ENCODE measurements around the gene C19orf33. TPM values are rescaled to one million over a fixed set of nuclear protein-coding genes. Genes with fewer than 3 reads are reported as not detected.
A peak's percentile ranks its signal among the peaks of the same experiment; 100 is the strongest.

Gene C19orf33
- total and polyA plus RNA-seq, 2 experiments from 2014 or later: 58.9 to 72.2 TPM

DNA sequence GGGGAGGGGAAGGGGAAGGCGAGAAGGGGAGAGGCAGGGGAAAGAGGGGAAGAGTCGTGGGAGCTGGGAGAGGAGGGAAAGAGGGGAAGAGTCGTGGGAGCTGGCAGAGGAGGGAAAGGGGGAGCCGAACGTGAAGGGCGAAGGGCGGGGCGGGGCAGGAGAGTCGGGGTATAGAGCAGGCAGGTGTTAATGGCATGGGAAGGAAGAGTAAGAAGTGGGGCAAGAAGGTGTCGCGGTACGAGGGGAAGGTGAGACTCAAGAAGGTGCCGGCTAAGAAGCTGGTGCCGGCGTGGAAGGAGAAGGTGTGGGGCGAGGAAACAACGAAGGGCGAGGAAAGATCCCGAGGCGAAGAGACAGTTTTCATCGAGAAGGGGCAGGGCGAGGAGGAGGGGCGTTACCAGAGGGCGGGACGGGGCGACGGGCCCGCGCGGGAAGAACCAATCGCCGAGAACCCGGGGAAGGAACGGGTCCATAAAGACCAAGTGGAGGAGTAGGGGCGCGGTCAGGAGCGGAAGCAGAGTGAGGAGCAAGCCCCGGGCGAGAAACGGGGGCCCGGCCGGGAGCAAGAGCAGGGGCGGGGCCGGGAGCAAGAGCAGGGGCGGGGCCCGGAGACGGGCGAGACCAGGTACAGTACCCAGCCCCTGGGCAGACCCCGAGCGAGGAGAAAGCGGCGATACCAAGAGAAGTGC is 32.0 kb downstream of the C19orf33 start:
- Histone ChIP-seq H3K4me3 (peak overlapping the region; percentile 82), H3K27ac (ENCODE audit: low read depth) (peak overlapping the region; percentile 78; the same call in 1 of the 2 replicates), H3K4me1 (ENCODE audit: insufficient read depth) (peaks cover 10% of the 10 kb centered on the region), H3K36me3 (ENCODE audit: insufficient read depth) (no peaks in the 10 kb centered on the region; the same call in 1 of the 2 replicates), H3K4me2 (peak overlapping the region; percentile 95), H3F3A (replicated peaks; ENCODE audit: low read depth) (0 out of 2 replicates have a peak, but pooled peaks cover 5% of the 10 kb centered on the region), H4K20me1 (replicated peaks; ENCODE audit: insufficient read depth) (no peaks in the 10 kb centered on the region; the same call in 1 of the 2 replicates), H2AFZ (peak overlapping the region; percentile 99), H3K79me2 (replicated peaks; ENCODE audit: insufficient read depth) (no peaks in the 10 kb centered on the region), H3K27me3 (ENCODE audit: insufficient read depth) (no peaks in the 10 kb centered on the region), H3K9me2 (ENCODE audit: insufficient read depth) (no peaks in the 10 kb centered on the region)
- no peaks in the 10 kb centered on the region; the same call in 2 of the 3 replicates for H3K9me3 Mint-ChIP-seq
- no peaks in the 10 kb centered on the region for H3K36me3 Mint-ChIP-seq (ENCODE audit: low read depth)
- TF ChIP-seq STAT1 (IDR thresholded peaks at IDR 0.05; ENCODE audit: unreplicated experiment) (no peak), JUNB (IDR thresholded peaks at IDR 0.05; ENCODE audit: unreplicated experiment) (no peak), CREB1 (CRISPR knock-in tag; IDR thresholded peaks at IDR 0.05; ENCODE audit: low read depth) (no peak), ZNF331 (CRISPR knock-in tag; IDR thresholded peaks at IDR 0.05; ENCODE audit: low read depth) (no peak), NANOG (IDR thresholded peaks at IDR 0.05; ENCODE audit: borderline replicate concordance) (no peak), POLR2AphosphoS5 (IDR thresholded peaks at IDR 0.05; ENCODE audit: low read depth) (no peak), EZH2 (IDR thresholded peaks at IDR 0.05; ENCODE audit: low read depth, unreplicated experiment) (no peak), ZNF114 (CRISPR knock-in tag; IDR thresholded peaks at IDR 0.05) (no peak), EZH2phosphoT487 (IDR thresholded peaks at IDR 0.05; ENCODE audit: unreplicated experiment) (no peak)
- TF ChIP-seq, protein P1, sequence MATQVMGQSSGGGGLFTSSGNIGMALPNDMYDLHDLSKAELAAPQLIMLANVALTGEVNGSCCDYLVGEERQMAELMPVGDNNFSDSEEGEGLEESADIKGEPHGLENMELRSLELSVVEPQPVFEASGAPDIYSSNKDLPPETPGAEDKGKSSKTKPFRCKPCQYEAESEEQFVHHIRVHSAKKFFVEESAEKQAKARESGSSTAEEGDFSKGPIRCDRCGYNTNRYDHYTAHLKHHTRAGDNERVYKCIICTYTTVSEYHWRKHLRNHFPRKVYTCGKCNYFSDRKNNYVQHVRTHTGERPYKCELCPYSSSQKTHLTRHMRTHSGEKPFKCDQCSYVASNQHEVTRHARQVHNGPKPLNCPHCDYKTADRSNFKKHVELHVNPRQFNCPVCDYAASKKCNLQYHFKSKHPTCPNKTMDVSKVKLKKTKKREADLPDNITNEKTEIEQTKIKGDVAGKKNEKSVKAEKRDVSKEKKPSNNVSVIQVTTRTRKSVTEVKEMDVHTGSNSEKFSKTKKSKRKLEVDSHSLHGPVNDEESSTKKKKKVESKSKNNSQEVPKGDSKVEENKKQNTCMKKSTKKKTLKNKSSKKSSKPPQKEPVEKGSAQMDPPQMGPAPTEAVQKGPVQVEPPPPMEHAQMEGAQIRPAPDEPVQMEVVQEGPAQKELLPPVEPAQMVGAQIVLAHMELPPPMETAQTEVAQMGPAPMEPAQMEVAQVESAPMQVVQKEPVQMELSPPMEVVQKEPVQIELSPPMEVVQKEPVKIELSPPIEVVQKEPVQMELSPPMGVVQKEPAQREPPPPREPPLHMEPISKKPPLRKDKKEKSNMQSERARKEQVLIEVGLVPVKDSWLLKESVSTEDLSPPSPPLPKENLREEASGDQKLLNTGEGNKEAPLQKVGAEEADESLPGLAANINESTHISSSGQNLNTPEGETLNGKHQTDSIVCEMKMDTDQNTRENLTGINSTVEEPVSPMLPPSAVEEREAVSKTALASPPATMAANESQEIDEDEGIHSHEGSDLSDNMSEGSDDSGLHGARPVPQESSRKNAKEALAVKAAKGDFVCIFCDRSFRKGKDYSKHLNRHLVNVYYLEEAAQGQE (IDR thresholded peaks at IDR 0.05; ENCODE audit: unreplicated experiment): no peak
- TF ChIP-seq, protein P2, sequence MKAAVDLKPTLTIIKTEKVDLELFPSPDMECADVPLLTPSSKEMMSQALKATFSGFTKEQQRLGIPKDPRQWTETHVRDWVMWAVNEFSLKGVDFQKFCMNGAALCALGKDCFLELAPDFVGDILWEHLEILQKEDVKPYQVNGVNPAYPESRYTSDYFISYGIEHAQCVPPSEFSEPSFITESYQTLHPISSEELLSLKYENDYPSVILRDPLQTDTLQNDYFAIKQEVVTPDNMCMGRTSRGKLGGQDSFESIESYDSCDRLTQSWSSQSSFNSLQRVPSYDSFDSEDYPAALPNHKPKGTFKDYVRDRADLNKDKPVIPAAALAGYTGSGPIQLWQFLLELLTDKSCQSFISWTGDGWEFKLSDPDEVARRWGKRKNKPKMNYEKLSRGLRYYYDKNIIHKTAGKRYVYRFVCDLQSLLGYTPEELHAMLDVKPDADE (IDR thresholded peaks at IDR 0.05): no peak
- TF ChIP-seq, protein P3, sequence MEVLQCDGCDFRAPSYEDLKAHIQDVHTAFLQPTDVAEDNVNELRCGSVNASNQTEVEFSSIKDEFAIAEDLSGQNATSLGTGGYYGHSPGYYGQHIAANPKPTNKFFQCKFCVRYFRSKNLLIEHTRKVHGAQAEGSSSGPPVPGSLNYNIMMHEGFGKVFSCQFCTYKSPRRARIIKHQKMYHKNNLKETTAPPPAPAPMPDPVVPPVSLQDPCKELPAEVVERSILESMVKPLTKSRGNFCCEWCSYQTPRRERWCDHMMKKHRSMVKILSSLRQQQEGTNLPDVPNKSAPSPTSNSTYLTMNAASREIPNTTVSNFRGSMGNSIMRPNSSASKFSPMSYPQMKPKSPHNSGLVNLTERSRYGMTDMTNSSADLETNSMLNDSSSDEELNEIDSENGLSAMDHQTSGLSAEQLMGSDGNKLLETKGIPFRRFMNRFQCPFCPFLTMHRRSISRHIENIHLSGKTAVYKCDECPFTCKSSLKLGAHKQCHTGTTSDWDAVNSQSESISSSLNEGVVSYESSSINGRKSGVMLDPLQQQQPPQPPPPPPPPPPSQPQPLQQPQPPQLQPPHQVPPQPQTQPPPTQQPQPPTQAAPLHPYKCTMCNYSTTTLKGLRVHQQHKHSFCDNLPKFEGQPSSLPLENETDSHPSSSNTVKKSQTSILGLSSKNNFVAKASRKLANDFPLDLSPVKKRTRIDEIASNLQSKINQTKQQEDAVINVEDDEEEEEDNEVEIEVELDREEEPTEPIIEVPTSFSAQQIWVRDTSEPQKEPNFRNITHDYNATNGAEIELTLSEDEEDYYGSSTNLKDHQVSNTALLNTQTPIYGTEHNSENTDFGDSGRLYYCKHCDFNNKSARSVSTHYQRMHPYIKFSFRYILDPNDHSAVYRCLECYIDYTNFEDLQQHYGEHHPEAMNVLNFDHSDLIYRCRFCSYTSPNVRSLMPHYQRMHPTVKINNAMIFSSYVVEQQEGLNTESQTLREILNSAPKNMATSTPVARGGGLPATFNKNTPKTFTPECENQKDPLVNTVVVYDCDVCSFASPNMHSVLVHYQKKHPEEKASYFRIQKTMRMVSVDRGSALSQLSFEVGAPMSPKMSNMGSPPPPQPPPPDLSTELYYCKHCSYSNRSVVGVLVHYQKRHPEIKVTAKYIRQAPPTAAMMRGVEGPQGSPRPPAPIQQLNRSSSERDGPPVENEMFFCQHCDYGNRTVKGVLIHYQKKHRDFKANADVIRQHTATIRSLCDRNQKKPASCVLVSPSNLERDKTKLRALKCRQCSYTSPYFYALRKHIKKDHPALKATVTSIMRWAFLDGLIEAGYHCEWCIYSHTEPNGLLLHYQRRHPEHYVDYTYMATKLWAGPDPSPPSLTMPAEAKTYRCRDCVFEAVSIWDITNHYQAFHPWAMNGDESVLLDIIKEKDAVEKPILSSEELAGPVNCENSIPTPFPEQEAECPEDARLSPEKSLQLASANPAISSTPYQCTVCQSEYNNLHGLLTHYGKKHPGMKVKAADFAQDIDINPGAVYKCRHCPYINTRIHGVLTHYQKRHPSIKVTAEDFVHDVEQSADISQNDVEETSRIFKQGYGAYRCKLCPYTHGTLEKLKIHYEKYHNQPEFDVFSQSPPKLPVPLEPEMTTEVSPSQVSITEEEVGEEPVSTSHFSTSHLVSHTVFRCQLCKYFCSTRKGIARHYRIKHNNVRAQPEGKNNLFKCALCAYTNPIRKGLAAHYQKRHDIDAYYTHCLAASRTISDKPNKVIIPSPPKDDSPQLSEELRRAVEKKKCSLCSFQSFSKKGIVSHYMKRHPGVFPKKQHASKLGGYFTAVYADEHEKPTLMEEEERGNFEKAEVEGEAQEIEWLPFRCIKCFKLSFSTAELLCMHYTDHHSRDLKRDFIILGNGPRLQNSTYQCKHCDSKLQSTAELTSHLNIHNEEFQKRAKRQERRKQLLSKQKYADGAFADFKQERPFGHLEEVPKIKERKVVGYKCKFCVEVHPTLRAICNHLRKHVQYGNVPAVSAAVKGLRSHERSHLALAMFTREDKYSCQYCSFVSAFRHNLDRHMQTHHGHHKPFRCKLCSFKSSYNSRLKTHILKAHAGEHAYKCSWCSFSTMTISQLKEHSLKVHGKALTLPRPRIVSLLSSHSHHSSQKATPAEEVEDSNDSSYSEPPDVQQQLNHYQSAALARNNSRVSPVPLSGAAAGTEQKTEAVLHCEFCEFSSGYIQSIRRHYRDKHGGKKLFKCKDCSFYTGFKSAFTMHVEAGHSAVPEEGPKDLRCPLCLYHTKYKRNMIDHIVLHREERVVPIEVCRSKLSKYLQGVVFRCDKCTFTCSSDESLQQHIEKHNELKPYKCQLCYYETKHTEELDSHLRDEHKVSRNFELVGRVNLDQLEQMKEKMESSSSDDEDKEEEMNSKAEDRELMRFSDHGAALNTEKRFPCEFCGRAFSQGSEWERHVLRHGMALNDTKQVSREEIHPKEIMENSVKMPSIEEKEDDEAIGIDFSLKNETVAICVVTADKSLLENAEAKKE (CRISPR knock-in tag; IDR thresholded peaks at IDR 0.05): no peak
- TF ChIP-seq, protein P4, sequence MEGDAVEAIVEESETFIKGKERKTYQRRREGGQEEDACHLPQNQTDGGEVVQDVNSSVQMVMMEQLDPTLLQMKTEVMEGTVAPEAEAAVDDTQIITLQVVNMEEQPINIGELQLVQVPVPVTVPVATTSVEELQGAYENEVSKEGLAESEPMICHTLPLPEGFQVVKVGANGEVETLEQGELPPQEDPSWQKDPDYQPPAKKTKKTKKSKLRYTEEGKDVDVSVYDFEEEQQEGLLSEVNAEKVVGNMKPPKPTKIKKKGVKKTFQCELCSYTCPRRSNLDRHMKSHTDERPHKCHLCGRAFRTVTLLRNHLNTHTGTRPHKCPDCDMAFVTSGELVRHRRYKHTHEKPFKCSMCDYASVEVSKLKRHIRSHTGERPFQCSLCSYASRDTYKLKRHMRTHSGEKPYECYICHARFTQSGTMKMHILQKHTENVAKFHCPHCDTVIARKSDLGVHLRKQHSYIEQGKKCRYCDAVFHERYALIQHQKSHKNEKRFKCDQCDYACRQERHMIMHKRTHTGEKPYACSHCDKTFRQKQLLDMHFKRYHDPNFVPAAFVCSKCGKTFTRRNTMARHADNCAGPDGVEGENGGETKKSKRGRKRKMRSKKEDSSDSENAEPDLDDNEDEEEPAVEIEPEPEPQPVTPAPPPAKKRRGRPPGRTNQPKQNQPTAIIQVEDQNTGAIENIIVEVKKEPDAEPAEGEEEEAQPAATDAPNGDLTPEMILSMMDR (conservative IDR thresholded peaks at IDR 0.05; ENCODE audit: low read depth in 2 of 2): no peak
- H3K27me3 Mint-ChIP-seq (ENCODE audit: insufficient read depth, low read depth, poor library complexity): peaks cover 10% of the 10 kb centered on the region
- peak; percentile 98 for DNase-seq (ENCODE audit: low spot score)
- peak; percentile 82 for ATAC-seq
- H3K27ac Mint-ChIP-seq: peak overlapping the region; percentile 95
- peaks cover 10% of the 10 kb centered on the region for H3K4me1 Mint-ChIP-seq
- H3K4me3 Mint-ChIP-seq: peak overlapping the region; percentile 94

All from GM23338 (cell line).